ENCODE data around the gene RARA.

GRCh38 chr17:40320756-40321523, 12.0 kb downstream of the RARA start:
- peak in 1 of 4 donors; percentile 41 for TF ChIP-seq POLR2A (IDR thresholded peaks at IDR 0.05)
- no peak for TF ChIP-seq CTCF (IDR thresholded peaks at IDR 0.05)
- TF ChIP-seq POLR2AphosphoS5 (IDR thresholded peaks at IDR 0.05) = peak in 1 of 2 donors; percentile 36

All from upper lobe of left lung (tissue), 4 donors.